ENCODE results near the gene MED15.
"Not testable (repeated sequence)": the region's sequence is repeated elsewhere in the genome, so short reads cannot be mapped to it uniquely, and the experiment has no call there.

The MED15 gene

GRCh38 chr22:20503816-20504215 lies 3.6 kb upstream of the MED15 start:
- no peaks in the 10 kb centered on the region for H3K27me3 ChIP-seq (ENCODE audit: low read depth, low read length)
- H3K36me3 ChIP-seq (ENCODE audit: control insufficient read depth in 1 of 2, insufficient read depth in 2 of 2, low read length in 2 of 2), result peaks cover 5 to 21% of the 10 kb centered on the region in 2 donors
- H3K4me1 ChIP-seq (ENCODE audit: control insufficient read depth in 1 of 2, insufficient read depth in 2 of 2, low read length in 2 of 2), result peaks cover 0 to 2% of the 10 kb centered on the region in 2 donors
- H3K27ac ChIP-seq (ENCODE audit: low read length), result no peak overlapping the region
- no peaks in the 10 kb centered on the region for H3K9me3 ChIP-seq (ENCODE audit: control insufficient read depth in 1 of 2, low read length in 2 of 2)
- no peak overlapping the region for H3K4me3 ChIP-seq (ENCODE audit: low read depth in 1 of 2, low read length in 2 of 2)

GRCh38 chr22:20504293-20504922 lies 3.0 kb upstream of the MED15 start:
- not testable (repeated sequence) for H3K4me3 ChIP-seq (ENCODE audit: low read depth in 1 of 2, low read length in 2 of 2); H3K27me3 ChIP-seq (ENCODE audit: low read depth, low read length); H3K9me3 ChIP-seq (ENCODE audit: control insufficient read depth in 1 of 2, low read length in 2 of 2); H3K4me1 ChIP-seq (ENCODE audit: control insufficient read depth in 1 of 2, insufficient read depth in 2 of 2, low read length in 2 of 2); H3K27ac ChIP-seq (ENCODE audit: low read length)
- peaks cover 5 to 25% of the 10 kb centered on the region in 2 donors for H3K36me3 ChIP-seq (ENCODE audit: control insufficient read depth in 1 of 2, insufficient read depth in 2 of 2, low read length in 2 of 2)

- peaks cover 3 to 15% of the 10 kb centered on the region in 2 donors for H3K36me3 ChIP-seq (ENCODE audit: control insufficient read depth in 1 of 2, insufficient read depth in 2 of 2, low read length in 2 of 2)
- no peaks in the 10 kb centered on the region for H3K9me3 ChIP-seq (ENCODE audit: control insufficient read depth in 1 of 2, low read length in 2 of 2)
- peaks cover 18 to 20% of the 10 kb centered on the region in 2 donors for H3K4me1 ChIP-seq (ENCODE audit: control insufficient read depth in 1 of 2, insufficient read depth in 2 of 2, low read length in 2 of 2)
- peak overlapping the region; percentile 97 for H3K27ac ChIP-seq (ENCODE audit: low read length)
- peak overlapping the region; percentile 87 to 97 for H3K4me3 ChIP-seq (ENCODE audit: low read depth in 1 of 2, low read length in 2 of 2)
- H3K27me3 ChIP-seq (ENCODE audit: low read depth, low read length), result no peaks in the 10 kb centered on the region
Observed at GRCh38 chr22:20506543-20507252, 712 bp upstream of the MED15 start.

- peaks cover 3 to 15% of the 10 kb centered on the region in 2 donors for H3K36me3 ChIP-seq (ENCODE audit: control insufficient read depth in 1 of 2, insufficient read depth in 2 of 2, low read length in 2 of 2)
- H3K4me1 ChIP-seq (ENCODE audit: control insufficient read depth in 1 of 2, insufficient read depth in 2 of 2, low read length in 2 of 2), result peaks cover 18 to 23% of the 10 kb centered on the region in 2 donors
Observed at GRCh38 chr22:20508067-20508755, 801 bp downstream of the MED15 start.

DNA sequence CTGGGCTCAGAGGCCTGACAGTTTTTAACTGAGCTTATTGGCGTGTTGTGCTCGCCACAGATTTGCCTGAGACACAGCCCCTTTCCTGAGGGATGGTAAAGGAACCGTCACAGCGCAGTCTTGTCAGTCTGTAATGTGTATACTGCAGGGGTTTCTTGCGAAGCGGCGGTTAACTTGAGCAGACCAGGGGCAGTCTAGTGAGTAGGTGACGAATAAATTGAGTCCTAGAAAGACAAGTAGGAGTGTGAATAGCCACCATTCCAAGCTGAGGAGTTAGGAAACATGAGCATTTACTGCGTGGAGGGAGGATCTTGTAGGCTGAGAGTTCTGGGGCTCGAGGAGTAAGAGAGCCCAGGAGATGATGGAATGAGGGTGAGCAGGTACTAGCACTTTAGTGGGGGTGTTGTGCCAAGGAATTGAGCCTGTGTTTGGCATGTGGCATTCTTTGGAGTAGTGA lies 1.4 kb downstream of the MED15 start:
- Histone ChIP-seq H3K27ac (ENCODE audit: low read length) (peak overlapping the region; percentile 97), H3K27me3 (ENCODE audit: low read depth, low read length) (no peaks in the 10 kb centered on the region), H3K4me3 (ENCODE audit: low read depth in 1 of 2, low read length in 2 of 2) (peak overlapping the region; percentile 87 to 97), H3K4me1 (ENCODE audit: control insufficient read depth in 1 of 2, insufficient read depth in 2 of 2, low read length in 2 of 2) (peaks cover 18 to 23% of the 10 kb centered on the region in 2 donors), H3K36me3 (ENCODE audit: control insufficient read depth in 1 of 2, insufficient read depth in 2 of 2, low read length in 2 of 2) (peaks cover 6 to 17% of the 10 kb centered on the region in 2 donors), H3K9me3 (ENCODE audit: control insufficient read depth in 1 of 2, low read length in 2 of 2) (no peaks in the 10 kb centered on the region)

More at GRCh38 chr22:20508067-20508755, 801 bp downstream of the MED15 start:
- not testable (repeated sequence) for H3K27me3 ChIP-seq (ENCODE audit: low read depth, low read length); H3K9me3 ChIP-seq (ENCODE audit: control insufficient read depth in 1 of 2, low read length in 2 of 2)
- peak overlapping the region; percentile 87 to 97 for H3K4me3 ChIP-seq (ENCODE audit: low read depth in 1 of 2, low read length in 2 of 2)
- peak overlapping the region; percentile 97 for H3K27ac ChIP-seq (ENCODE audit: low read length)

DNA sequence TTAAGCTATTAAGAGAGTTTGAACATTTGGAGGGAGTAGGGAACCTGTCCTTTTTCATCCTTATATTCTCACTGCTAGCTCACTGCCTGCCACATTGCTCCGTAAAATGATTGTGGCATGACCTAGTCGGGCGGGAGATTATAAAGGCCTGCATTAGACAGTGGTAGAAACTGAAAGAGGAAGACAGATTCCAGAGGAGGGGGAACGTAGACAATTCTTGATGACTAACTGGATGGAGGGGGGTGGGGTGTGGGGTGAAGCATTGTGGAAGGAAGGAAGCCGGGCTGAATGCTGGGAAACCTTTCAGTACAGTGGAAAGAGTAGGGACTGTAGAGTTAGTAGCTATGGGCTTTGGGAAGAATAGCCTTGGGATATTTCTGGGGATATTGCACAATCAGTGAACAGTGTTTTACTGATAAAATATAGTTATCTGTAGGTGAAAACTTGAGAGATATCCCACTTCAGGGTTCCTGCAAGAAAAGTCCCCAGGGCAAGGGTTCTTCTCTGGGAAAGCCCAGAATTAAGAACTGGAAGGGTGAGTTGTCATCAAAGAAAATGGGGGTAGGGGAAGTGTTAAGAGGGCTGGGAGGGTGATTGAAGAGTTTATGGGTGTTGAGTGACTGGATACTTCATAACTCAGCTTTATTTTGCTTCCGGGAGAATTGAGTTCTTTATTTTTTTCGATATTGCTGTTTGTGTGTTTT lies 2.1 kb downstream of the MED15 start:
- Histone ChIP-seq H3K4me3 (ENCODE audit: low read depth in 1 of 2, low read length in 2 of 2) (peak overlapping the region; percentile 87 to 97), H3K27me3 (ENCODE audit: low read depth, low read length) (no peaks in the 10 kb centered on the region), H3K4me1 (ENCODE audit: control insufficient read depth in 1 of 2, insufficient read depth in 2 of 2, low read length in 2 of 2) (peaks cover 18 to 29% of the 10 kb centered on the region in 2 donors), H3K36me3 (ENCODE audit: control insufficient read depth in 1 of 2, insufficient read depth in 2 of 2, low read length in 2 of 2) (peaks cover 7 to 24% of the 10 kb centered on the region in 2 donors), H3K27ac (ENCODE audit: low read length) (peak overlapping the region; percentile 97), H3K9me3 (ENCODE audit: control insufficient read depth in 1 of 2, low read length in 2 of 2) (no peaks in the 10 kb centered on the region)

GRCh38 chr22:20510811-20511577 lies 3.6 kb downstream of the MED15 start:
- Histone ChIP-seq H3K36me3 (ENCODE audit: control insufficient read depth in 1 of 2, insufficient read depth in 2 of 2, low read length in 2 of 2) (peaks cover 15 to 28% of the 10 kb centered on the region in 2 donors), H3K9me3 (ENCODE audit: control insufficient read depth in 1 of 2, low read length in 2 of 2) (no peaks in the 10 kb centered on the region), H3K27ac (ENCODE audit: low read length) (peak overlapping the region; percentile 42), H3K4me3 (ENCODE audit: low read depth in 1 of 2, low read length in 2 of 2) (no peak overlapping the region), H3K4me1 (ENCODE audit: control insufficient read depth in 1 of 2, insufficient read depth in 2 of 2, low read length in 2 of 2) (peaks cover 18 to 34% of the 10 kb centered on the region in 2 donors), H3K27me3 (ENCODE audit: low read depth, low read length) (no peaks in the 10 kb centered on the region)

- H3K9me3 ChIP-seq (ENCODE audit: control insufficient read depth in 1 of 2, low read length in 2 of 2), result no peaks in the 10 kb centered on the region
- no peak overlapping the region for H3K27ac ChIP-seq (ENCODE audit: low read length)
- no peaks in the 10 kb centered on the region for H3K27me3 ChIP-seq (ENCODE audit: low read depth, low read length)
- no peak overlapping the region for H3K4me3 ChIP-seq (ENCODE audit: low read depth in 1 of 2, low read length in 2 of 2)
- H3K36me3 ChIP-seq (ENCODE audit: control insufficient read depth in 1 of 2, insufficient read depth in 2 of 2, low read length in 2 of 2), result peaks cover 15 to 28% of the 10 kb centered on the region in 2 donors
- H3K4me1 ChIP-seq (ENCODE audit: control insufficient read depth in 1 of 2, insufficient read depth in 2 of 2, low read length in 2 of 2), result peaks cover 18 to 37% of the 10 kb centered on the region in 2 donors
Observed at GRCh38 chr22:20511578-20512229, 4.3 kb downstream of the MED15 start.

- Histone ChIP-seq H3K27ac (ENCODE audit: low read length) (no peak overlapping the region), H3K4me1 (ENCODE audit: control insufficient read depth in 1 of 2, insufficient read depth in 2 of 2, low read length in 2 of 2) (peaks cover 10 to 51% of the 10 kb centered on the region in 2 donors), H3K4me3 (ENCODE audit: low read depth in 1 of 2, low read length in 2 of 2) (no peak overlapping the region), H3K9me3 (ENCODE audit: control insufficient read depth in 1 of 2, low read length in 2 of 2) (no peaks in the 10 kb centered on the region), H3K27me3 (ENCODE audit: low read depth, low read length) (no peaks in the 10 kb centered on the region), H3K36me3 (ENCODE audit: control insufficient read depth in 1 of 2, insufficient read depth in 2 of 2, low read length in 2 of 2) (peaks cover 18 to 20% of the 10 kb centered on the region in 2 donors)
Observed at GRCh38 chr22:20514658-20515406, 7.4 kb downstream of the MED15 start.
